Endothelial cell of hepatic sinusoid (primary cell): ENCODE data around the gene MBNL1.
"Not testable (repeated sequence)": the region's sequence is repeated elsewhere in the genome, so short reads cannot be mapped to it uniquely, and the experiment has no call there.

Experiments used
- in situ Hi-C: cut with HindIII; loops from 2 replicates; pipeline ENCODE4 v1.10.0; 2017; ENCODE audit warnings: low sequenced_read_pairs

MBNL1 gene

GRCh38 chr3:152317184-152317583 is 48.5 kb downstream of the MBNL1 start:
- in situ Hi-C loops: no loop called here

GRCh38 chr3:152317956-152318355 is 49.2 kb downstream of the MBNL1 start:
- in situ Hi-C loops: no loop called here

DNA sequence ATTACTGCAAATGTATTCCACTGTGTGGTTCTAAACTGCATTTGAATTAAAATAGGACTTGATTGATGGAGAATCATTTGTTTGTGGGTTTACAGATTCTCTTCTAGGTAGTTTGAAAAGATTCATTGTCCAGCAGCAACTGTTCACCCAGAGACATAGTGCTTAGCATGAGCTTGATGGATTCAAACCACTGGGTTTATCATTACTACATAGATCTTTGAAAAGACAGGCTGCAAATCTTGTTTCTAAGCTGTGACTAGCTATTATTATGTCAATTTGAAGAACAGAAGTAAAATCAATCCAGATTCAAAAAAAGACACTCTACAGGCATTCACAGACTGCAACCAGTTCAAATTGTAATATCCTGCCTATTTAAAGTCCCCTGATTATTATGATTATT is 49.8 kb downstream of the MBNL1 start:
- in situ Hi-C loops: no loop called here

GRCh38 chr3:152319256-152319655 is 50.5 kb downstream of the MBNL1 start:
- in situ Hi-C loops: no loop called here

DNA sequence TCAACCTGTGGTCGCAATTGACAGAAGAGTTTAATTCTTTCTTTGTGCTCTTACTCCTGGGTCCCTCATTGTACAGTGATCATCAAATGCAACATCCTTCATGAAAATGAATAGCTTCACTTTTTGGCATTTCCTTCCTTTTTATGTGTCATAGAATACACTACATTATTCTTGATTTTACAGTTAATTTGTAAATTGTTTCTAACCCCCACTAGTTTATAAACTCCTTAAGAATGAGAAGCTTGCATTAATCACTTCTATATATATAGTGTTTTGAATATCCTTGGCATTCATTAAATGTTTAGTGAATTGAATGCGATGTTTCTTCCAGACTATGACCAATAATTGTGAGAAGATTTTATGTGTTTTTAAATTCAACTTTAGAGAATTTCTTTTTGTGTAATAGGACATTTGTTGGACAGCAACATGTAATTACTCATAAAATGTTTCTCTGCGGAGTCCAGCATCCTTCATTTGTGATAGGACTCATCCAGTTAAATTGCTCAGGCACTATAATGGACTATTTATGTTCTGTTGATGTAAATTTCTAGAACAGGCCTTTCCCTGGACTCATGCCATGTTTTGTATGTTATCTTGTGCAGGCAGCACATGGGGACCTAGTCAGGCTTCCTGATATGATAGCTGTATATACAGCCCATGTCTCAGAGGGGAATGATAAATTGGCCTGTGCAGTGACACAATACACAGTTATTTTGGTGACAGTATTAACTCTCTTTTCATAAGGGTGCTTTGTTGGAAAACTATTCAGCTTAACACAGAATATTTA is 51.3 kb downstream of the MBNL1 start:
- in situ Hi-C loops: no loop called here

DNA sequence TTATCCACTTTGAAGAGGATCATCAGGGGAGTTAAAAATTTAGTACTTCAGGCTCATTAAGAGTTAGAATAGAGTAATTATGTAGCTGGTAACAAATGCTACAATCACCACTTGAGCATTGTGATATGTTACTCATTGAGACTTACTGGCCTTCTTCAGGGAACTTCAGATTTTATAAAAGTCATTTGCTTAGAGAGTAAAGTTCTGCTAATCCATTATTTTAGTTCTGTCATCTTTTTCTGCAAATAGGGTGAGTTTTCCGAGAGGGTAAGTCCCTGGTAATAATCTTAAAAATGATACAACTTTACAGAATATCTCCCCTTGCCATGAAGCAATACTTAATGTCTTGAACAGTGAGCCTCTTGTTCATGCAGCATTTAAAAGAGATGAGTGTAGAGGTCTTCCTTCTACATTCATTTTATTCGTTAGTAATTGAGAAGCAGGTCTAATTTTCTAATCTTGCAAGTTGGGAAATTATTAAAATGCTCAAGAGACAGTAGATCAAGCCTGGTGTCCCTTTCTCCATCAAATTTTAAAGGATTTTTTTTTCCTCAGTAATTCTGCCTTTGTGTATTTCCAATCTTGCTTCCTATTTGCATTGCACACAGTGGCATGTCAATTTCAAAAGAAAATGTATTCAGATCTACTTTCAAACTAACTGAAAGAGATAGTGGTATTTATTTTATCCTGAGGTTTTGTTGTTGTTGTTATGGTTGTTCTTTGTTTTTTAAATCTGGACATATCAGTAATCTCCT is 52.6 kb downstream of the MBNL1 start:
- in situ Hi-C loops: no loop called here

DNA sequence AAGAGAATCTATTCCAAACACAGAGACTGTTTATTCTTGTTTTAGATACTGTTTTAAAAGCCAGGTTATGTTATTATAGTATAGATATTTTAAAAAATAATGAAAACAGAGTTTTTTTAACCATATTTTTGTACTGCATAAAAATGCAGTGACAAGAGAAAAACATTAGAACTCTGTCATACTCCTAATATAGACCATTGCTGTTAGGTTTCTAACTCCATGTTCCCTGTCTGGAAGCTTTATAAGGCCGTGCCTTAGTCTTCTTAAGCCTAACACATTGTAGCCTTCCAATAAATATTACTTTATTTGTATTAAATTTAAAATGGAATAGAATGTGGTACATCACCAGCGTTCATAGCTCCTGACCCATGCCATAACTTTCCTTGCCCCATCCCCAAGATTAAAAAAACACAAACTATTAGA is 53.2 kb downstream of the MBNL1 start:
- in situ Hi-C loops: no loop called here

DNA sequence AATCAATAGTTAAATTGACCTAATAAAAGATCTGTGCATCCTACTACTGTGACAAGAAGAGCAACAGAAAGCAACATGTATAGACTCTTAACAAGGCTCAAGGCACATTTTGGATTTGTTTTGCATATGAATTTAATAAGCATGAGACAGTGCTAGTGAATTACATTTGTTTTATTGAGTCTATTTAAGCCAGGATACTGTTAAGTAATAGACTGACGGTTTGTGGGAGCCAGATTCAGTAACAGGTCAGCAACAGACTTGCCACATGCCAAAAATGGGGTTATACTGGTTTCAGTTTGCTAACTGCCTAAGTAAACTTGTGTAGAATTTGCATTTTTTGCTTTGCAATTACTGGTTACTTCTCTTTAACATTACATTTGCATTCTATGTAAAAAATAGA is 54.0 kb downstream of the MBNL1 start:
- in situ Hi-C loops: no loop called here

DNA sequence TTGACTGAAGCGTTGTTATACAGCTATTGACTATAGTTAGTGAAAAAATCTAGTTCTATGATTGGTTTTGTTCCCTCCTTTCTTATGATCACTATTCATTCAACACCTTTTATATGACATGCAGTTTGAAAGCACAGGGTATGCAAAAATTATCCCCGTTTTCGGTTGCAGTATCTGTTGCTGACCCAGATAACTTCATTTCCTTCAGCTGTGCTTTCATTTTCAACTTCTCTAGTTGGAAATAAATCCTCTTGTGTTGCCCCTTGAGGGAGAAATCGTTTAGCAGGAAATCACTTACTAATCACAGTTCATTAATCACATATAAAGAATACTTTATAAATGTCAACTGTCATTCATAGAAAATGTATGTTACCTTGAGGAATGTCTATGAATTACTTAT is 55.1 kb downstream of the MBNL1 start:
- in situ Hi-C loops: no loop called here

GRCh38 chr3:152325136-152325535 is 56.4 kb downstream of the MBNL1 start:
- in situ Hi-C loops: no loop called here

GRCh38 chr3:152327203-152327602 is 58.5 kb downstream of the MBNL1 start:
- in situ Hi-C loops: no loop called here

DNA sequence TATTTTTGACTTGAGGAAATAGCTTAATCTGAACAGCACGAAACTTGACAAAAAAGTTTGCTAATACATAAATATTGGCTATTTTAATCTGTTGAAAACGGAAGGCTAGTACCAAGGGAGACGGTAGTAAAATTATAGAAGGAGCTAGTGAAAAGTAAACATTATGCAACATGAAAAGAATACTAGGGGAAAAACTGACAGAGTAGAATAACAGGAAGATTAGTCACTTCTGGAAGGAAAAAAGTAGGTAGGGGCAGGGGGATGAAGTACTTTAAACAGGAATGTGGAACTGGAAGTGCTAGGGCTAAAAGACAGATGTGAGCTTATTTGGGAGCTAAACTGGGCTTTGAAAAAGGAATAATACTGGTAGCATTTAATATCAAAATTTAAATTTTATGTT is 60.1 kb downstream of the MBNL1 start:
- in situ Hi-C loops: no loop called here

- in situ Hi-C loops: no loop called here
These were observed 61.8 kb downstream of the MBNL1 start for GRCh38 chr3:152330559-152330958.

- in situ Hi-C loops: no loop called here
These were observed 62.4 kb downstream of the MBNL1 start for GRCh38 chr3:152331018-152331541.

GRCh38 chr3:152331998-152332397 is 63.3 kb downstream of the MBNL1 start:
- in situ Hi-C loops: no loop called here

GRCh38 chr3:152333928-152334327 is 65.2 kb downstream of the MBNL1 start:
- in situ Hi-C loops: no loop called here

DNA sequence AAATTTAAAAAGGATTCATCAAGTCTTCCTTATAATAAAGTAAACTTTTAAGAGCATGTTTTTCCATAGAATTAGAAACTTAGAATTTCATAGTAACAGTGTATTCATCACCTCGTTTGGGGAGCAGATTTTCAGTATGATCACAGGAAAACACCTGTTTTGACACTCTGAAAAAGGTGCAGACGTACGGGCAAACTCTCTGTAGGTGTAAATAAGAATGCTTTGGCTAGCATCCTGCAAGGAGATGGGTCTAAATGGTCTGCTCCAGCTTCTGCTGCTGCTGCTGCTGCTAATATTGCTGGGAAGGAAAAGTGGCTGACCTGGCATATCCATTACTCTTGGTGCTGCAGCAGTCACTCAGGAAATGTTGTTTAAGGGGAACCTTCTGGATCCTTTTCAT is 66.0 kb downstream of the MBNL1 start:
- in situ Hi-C loops: no loop called here

- in situ Hi-C loops: no loop called here
These were observed 66.5 kb downstream of the MBNL1 start for GRCh38 chr3:152335273-152335672.

DNA sequence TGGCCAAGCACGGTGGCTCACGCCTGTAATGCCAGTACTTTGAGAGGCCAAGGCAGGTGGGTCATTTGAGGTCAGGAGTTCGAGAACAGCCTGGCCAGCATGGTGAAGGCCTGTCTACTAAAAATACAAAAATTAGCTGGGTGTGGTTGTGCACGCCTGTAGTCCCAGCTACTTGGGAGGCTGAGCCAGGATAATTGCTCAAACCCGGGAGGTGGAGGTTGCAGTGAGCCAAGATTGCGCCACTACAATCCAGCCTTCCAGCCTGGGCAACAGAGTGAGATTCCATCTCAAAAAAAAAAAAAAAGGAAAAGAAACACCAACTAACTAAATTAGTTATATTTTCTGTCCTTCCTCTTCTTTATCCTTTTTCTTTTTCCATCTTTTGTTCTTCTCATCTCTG is 68.6 kb downstream of the MBNL1 start:
- in situ Hi-C loops: not testable (repeated sequence)

GRCh38 chr3:152338159-152338720 is 69.5 kb downstream of the MBNL1 start:
- in situ Hi-C loops: no loop called here

DNA sequence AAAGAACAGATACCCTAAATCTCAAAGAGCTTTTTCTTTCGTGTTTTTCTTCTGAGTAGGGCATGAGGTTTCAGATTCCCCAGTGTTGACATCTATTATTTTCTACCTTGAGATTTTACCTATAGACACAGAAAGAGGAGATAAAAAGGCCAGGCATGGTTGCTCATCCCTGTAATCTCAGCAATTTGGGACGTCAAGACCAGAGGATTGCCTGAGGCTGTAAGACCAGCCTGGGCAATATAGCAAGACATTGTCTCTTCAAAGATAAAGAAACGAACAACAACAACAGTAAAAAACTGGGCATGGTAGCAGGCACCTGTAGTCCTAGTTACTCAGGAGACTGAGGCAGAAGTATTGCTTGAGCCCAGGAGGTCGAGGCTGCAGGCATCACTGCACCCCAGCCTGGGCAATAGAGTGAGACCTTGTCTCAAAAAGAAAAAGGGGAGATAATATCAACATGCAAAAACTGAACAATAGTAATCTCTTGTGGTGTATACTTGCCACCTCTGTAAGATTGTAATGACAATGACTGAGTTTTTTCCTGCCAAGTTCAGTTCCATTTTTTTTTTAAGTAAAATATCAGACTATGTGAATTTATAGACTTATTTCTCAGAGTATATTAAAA is 71.3 kb downstream of the MBNL1 start:
- in situ Hi-C loops: no loop called here
